Right kidney (tissue), 1 donor: ENCODE measurements around the gene ANO2.
A peak's percentile ranks its signal among the peaks of the same experiment; 100 is the strongest.

ENCODE experiments used
- DNase-seq: peaks from one replicate; pipeline ENCODE4 v3.0.0-alpha.2; 2016

Gene ANO2

GRCh38 chr12:5773550-5773949 lies 171.5 kb downstream of the ANO2 start:
- no peak for DNase-seq

- no peak for DNase-seq
Observed at GRCh38 chr12:5771756-5772155, 173.3 kb downstream of the ANO2 start.

- no peak for DNase-seq
Observed at GRCh38 chr12:5770727-5771126, 174.3 kb downstream of the ANO2 start.

- peak; percentile 21 for DNase-seq
Observed at GRCh38 chr12:5768581-5769196, 176.4 kb downstream of the ANO2 start.

GRCh38 chr12:5768171-5768570 lies 176.9 kb downstream of the ANO2 start:
- DNase-seq = no peak

GRCh38 chr12:5758347-5758746 lies 186.7 kb downstream of the ANO2 start:
- no peak for DNase-seq

- DNase-seq = no peak
Observed at GRCh38 chr12:5756338-5756842, 188.7 kb downstream of the ANO2 start.

- no peak for DNase-seq
Observed at GRCh38 chr12:5748027-5748426, 197.0 kb downstream of the ANO2 start.

- no peak for DNase-seq
Observed at GRCh38 chr12:5746917-5747316, 198.1 kb downstream of the ANO2 start.

- no peak for DNase-seq
Observed at GRCh38 chr12:5746036-5746908, 198.8 kb downstream of the ANO2 start.

GRCh38 chr12:5745251-5745888 lies 199.7 kb downstream of the ANO2 start:
- peak; percentile 43 for DNase-seq

GRCh38 chr12:5742258-5742657 lies 202.8 kb downstream of the ANO2 start:
- no peak for DNase-seq

- no peak for DNase-seq
Observed at GRCh38 chr12:5739917-5740316, 205.1 kb downstream of the ANO2 start.

- no peak for DNase-seq
Observed at GRCh38 chr12:5737778-5738177, 207.3 kb downstream of the ANO2 start.

- DNase-seq = no peak
Observed at GRCh38 chr12:5736527-5736926, 208.5 kb downstream of the ANO2 start.

- no peak for DNase-seq
Observed at GRCh38 chr12:5736016-5736415, 209.0 kb downstream of the ANO2 start.

- no peak for DNase-seq
Observed at GRCh38 chr12:5733916-5734315, 211.1 kb downstream of the ANO2 start.

GRCh38 chr12:5733136-5733755 lies 211.8 kb downstream of the ANO2 start:
- DNase-seq = no peak

GRCh38 chr12:5730962-5731361 lies 214.1 kb downstream of the ANO2 start:
- DNase-seq = no peak

- DNase-seq = no peak
Observed at GRCh38 chr12:5723711-5724252, 221.3 kb downstream of the ANO2 start.

GRCh38 chr12:5723071-5723470 lies 222.0 kb downstream of the ANO2 start:
- no peak for DNase-seq

GRCh38 chr12:5720381-5721005 lies 224.6 kb downstream of the ANO2 start:
- DNase-seq = no peak
